ENCODE results near the gene LDLRAD1. TPM values are rescaled to one million over a fixed set of nuclear protein-coding genes. Genes with fewer than 3 reads are reported as not detected.

LDLRAD1 gene
- total and polyA plus RNA-seq, 10 of the 15 experiments (the other 5 are each of a cell fraction or from before 2014, with no cell fraction given) = not detected

GRCh38 chr1:54054438-54054749 lies 36.4 kb upstream of the LDLRAD1 start:
- Histone ChIP-seq H3K27me3 (replicated peaks in 1 of 2; ENCODE audit: control insufficient read depth in 2 of 2, insufficient read depth in 2 of 2, low read length in 1 of 2) (no peaks in the 10 kb centered on the region), H3K4me1 (ENCODE audit: control insufficient read depth, insufficient read depth, low read length) (no peaks in the 10 kb centered on the region), H3K9ac (ENCODE audit: control insufficient read depth, insufficient read depth, low read length) (peak overlapping the region; percentile 93), H3K79me2 (ENCODE audit: control insufficient read depth, insufficient read depth, low read length) (peaks cover 47% of the 10 kb centered on the region), H3K27ac (ENCODE audit: control insufficient read depth, insufficient read depth) (peak overlapping the region; percentile 88), H3K4me2 (ENCODE audit: control insufficient read depth, insufficient read depth) (peak overlapping the region; percentile 77), H3K4me3 (peak overlapping the region; percentile 75), H3K9me3 (replicated peaks; ENCODE audit: control insufficient read depth, insufficient read depth, low read length) (no peaks in the 10 kb centered on the region), H4K20me1 (ENCODE audit: control insufficient read depth, insufficient read depth) (no peaks in the 10 kb centered on the region), H2AFZ (ENCODE audit: control insufficient read depth, low read depth, low read length) (peak overlapping the region; percentile 95), H3K36me3 (ENCODE audit: control insufficient read depth in 2 of 2, insufficient read depth in 2 of 2, low read length in 1 of 2) (no peaks in the 10 kb centered on the region)
- TF ChIP-seq SREBF2 (IDR thresholded peaks at IDR 0.05; ENCODE audit: low read length) (no peak), CTCF (IDR thresholded peaks at IDR 0.05 in 2 of 3, conservative IDR thresholded peaks at IDR 0.05 in 1 of 3; ENCODE audit: control insufficient read depth in 2 of 3, extremely low read depth in 1 of 3, insufficient read depth in 1 of 3, low read depth in 3 of 3, low read length in 3 of 3) (peak in 1 of 3 experiments; percentile 46; a peak in 1 of 6 replicates), CREB1 (IDR thresholded peaks at IDR 0.05; ENCODE audit: low read depth) (no peak)
- ChIA-PET POLR2A (interaction anchor here (0.8 to 4.7 kb wide), 4 partner anchors 8 to 144 kb away, joined by 3 to 32 read pairs (median 4); partner anchors contain the start of genes IFT25 and LRRC42), CTCF (interaction anchor here (0.7 to 5.4 kb wide), 10 partner anchors 9 to 194 kb away, joined by 3 to 27 read pairs (median 4); no protein-coding TSS in a partner anchor), RAD21 (ENCODE audit: unreplicated experiment) (interaction anchor here (0.9 to 1.6 kb wide), 3 partner anchors 25 to 435 kb away, joined by 3 to 5 read pairs (median 3); no protein-coding TSS in a partner anchor), SMC1A (ENCODE audit: uncharacterized antibody, unreplicated experiment) (interaction anchor here (0.6 to 1.4 kb wide), 4 partner anchors 18 to 185 kb away, joined by 3 read pairs; partner anchors contain the start of genes IFT25 and LRRC42)
- no peak for FAIRE-seq
- 12% methylated on average over 5 of the region's 5 CpGs for WGBS (ENCODE audit: insufficient coverage, insufficient replicate concordance, low lambda C conversion rate, missing lambda C conversion rate)
- no peak for DNase-seq (ENCODE audit: low read depth, low spot score)
- BruUV-seq (replicated peaks) = no TSS peak
- ATAC-seq = no peak
- in situ Hi-C loops (cut with MboI) = loop anchor here (25.0 kb wide), 1 partner anchor 192 kb away; no protein-coding TSS in a partner anchor
- intact Hi-C loops (cut with micrococcal nuclease; ENCODE audit: unreplicated experiment) = loop anchor here (5.0 to 10.0 kb wide), 4 partner anchors 167 to 748 kb away; partner anchors contain the start of genes NDC1, TTC22 and YIPF1
